HG02852 (cell line): ENCODE measurements around the gene CSMD2.

Source experiments
- ATAC-seq: cut with Tn5 transposase; IDR thresholded peaks from one replicate; pipeline ENCODE4 v1.9.1; 2021; ENCODE audit warnings: mild to moderate bottlenecking, moderate library complexity; ENCODE audit not compliant: unreplicated experiment

Gene CSMD2

DNA sequence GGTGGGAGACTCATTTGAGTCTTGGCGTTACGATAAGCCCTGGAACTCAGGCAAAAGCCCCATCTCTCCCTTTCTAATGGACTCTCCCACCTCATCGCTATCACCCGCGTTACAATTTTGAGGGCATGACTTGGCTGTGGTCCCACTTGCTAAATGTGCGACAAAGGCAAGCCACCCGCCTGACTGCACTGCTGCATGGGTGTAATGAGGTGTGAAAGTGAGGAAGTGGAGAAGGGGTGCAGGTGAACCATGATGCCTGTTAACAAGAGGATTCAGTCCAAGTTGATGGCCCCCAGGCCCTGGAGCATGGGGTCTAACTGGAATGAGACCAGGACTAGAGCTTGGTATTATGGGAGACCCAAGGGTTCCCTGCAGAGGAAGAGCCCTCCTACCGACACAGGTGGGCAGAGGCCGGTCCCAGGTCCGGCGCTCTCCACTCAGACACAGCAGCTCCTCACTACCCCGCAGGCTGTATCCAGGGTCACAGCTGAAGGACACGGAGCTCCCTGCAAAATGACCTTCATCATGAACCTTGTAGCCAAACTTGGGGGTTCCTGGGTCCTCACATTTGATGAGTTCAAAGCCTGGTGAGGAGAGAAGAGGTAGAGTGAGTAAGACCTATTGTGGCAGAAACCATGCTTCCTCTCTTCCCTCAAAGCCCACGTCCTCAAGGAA lies 466.5 kb downstream of the CSMD2 start:
- ATAC-seq: no peak

DNA sequence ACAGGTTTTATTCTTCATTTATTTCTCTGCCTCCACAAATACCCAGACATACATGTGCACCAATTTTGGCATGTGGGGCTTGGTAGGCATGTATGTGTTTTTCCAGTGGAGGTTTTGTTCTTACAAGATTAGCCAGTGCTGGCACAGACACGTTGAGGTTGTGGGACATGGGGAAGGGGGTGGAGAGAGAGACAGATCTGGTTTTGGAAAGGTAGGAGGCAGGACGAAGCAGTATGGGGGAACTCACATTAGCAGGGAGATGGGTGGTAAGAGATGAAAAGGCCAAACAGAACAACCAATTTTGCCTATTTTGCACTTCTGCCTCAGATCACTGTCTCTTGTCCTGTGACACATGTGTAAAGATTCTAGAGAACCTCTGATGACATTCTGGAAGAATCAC lies 467.2 kb downstream of the CSMD2 start:
- ATAC-seq: no peak

DNA sequence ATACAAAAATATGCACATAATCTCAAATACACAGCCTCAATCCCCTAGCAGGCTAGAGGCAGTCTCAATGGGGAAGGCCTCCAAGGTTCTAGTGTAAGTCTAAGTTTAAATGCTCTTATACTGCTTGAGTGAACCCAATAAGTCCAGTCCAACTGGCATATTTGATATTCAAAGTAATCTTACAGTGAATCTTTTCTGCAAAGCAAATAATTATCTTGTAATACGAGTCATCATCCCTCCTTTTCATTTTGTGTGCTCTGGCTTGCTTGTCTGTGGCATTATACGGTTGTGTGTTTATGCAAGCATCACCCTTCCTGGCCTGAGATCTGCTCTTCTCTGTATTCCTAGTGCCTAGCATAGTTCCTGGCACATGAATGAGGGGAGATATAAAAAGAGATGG lies 468.1 kb downstream of the CSMD2 start:
- ATAC-seq: no peak

DNA sequence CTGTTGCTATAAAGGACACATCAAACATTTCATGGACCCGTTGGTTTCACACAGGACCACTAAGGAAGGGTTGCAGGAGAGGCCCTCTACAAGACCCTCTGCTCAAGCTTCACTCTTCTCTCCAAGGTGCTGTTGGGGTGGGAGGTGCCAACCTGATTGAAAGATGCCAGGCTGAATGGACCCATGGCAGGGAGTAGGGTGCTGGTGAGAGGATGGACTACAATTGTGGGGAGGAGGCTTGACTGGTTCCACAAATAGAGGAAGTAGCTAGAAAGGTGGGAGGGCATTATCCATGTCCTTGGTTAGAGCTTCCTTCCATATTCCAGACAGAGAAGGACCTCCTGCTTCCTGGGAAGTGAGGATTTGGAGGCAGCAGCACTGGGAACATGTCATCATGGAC lies 468.7 kb downstream of the CSMD2 start:
- no peak for ATAC-seq

DNA sequence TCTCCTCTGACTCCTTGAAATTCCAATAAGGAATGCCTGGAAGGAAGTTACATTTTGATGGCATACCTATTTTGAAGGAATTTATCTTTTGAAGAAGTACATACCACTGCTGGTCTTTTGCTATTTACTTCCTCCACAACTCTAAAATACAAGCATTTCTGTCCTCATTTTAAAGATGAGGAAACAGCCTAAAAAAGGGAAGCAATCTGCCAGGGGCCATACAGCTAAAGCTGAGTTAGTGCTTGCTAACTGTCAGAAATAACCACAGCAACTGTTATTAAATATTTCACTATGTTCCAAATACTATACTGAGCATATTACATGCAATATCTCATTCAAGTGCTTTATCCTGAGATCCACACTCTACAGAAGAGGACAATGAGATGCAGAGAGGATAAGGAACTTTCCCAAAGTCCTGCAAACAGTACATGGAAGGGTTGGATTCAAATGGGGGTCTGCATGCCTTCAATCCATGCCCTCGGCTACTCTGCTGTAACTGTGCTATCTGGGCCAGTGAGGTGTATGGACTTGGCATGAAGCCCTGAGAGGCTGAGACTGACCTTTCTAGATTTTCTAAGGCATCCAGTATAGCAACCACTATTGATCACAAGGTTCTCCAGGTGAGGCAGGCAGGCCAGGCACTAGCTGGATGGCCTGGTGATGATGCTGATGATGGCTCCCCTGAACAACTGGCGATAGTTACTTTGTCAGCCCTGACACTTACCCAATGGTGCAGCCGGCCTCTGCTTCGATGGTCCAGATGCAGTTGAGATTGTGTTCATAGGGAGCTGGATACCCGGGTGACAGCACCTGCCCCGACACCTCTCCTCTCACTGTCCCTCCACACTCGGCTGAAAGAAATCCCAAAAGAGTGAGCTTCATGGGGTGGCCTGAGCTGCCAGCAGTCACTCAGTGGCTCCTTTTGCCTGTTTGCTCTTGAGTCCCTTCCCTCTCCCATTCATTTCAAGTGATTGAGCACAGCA lies 472.5 kb downstream of the CSMD2 start:
- ATAC-seq: no peak

DNA sequence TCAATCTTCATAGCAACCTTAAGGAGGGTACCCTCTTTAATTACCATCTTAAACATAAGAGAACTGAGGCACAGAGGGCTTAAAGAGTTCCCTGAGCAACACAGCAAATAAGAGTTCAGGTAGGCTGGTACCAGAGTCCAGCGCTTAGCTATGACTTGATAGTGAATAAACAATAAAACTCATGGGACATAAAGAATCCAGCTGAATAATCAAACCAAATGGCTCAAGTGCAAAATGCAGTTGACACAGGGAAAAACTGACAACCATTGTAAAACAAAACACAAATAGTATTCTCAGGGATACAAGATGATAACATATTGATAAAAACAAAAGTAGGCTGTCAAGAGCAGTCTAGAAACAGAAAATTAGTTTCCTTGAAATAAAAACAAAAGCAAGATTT lies 478.0 kb downstream of the CSMD2 start:
- no peak for ATAC-seq

DNA sequence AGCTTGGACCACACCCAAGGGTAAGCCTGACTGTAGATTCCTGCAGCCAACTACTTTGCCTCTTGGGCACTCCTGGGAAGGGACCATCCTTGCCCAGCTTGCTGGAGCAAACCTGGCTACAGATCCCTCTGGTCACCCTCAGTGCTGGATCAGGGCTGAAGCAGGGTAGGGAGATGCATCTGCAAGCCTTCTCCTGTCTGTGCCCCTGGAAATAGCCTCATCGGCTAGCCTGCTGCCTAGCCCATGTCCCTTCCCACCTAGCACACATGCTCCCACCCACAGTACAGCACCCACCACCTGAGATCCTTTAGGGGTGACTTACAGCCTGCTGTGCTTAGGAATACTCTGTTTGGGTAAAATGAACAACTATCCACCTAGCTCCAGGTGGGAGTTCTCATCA lies 478.5 kb downstream of the CSMD2 start:
- no peak for ATAC-seq

DNA sequence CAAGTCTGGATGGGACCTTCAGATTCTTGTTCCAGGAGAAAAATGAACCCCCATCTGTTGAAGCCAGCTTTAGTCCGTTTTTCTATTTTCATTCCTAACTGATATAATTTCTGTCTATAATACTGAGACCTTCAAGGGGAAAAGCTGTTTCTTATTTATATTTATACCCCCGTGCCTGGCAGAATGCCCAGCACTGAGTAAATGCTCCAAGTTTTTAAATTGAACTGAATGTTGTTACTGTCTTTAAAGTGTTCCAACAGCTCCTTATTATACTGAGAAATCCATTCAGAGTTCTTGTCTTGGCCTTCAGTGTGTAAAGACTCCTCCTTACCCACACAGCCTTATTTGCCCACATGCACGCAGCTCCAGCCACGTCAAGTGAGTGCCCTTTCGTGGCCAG lies 479.8 kb downstream of the CSMD2 start:
- ATAC-seq: no peak

DNA sequence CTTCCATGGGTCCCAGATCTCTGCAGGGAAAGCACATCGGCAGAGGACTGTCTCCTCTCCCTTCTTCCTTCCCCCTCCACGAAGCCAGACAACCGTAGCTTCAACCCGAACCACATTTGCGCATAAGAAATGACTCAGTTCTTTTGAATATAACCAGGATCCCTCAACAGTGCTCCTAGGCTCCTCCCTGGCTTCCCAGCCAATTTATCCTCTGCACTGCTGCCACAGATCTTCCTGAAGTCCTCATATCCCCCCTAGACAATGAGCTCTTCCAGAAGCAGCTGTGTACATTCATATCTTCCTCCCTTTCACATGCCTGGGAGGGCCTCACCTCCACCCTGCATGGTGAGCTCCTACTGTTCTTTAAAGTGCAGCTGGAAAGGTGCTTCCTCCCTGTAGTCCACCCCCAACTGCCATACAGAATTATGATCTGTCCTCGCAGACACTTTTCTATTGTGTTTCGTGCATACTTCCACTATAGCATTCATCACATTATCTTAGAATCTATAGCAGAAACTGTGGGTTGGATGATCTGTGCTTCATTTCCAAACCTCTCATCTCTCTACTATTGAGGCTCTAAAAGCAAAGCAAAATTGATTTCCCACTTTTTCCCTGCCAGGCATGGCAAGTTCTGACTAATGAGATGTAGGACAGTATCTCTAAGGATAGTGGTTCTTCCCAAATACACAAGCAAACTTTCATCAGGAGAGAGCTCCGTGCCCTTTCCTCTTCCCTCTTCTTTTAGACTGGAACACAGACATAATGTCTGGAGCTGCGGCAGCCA lies 480.4 kb downstream of the CSMD2 start:
- no peak for ATAC-seq

DNA sequence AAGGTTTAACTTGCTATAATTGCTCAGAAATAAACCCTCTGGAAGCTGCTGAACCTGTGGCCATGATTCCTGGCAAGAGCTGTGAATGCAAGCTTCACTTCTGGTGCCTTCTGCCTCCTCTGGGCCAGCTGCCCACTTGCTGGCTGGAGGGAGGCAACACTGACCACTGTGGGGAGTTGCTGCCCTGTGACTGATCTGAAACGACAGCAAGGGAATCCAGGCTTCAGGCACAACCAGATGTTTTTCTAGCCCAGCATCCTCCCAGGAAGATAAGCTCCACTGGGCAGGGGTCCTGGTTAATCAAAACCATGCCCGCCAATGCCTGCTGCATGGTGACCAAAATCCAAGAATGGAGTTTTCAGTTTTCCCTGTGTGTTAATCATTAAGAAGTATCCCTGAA lies 481.1 kb downstream of the CSMD2 start:
- ATAC-seq: no peak

DNA sequence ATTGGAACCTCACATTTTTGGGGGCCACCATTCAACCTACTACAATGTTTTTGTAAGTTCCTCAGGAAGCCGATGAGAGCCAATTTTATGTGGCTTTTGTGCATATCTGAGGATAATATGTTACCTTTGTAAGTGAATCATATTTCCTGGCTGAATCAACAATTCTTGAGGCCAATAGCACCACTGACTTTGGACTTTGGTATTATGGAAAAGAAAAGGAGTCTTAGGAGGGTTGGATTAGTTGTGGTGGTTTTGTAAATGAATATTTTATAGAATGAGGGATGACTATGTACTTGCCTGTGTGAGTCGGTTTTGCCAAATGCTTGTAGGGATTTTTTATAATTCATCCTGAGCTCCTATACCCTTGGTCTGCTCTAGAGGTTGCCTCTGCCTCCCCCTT lies 482.7 kb downstream of the CSMD2 start:
- ATAC-seq: no peak

DNA sequence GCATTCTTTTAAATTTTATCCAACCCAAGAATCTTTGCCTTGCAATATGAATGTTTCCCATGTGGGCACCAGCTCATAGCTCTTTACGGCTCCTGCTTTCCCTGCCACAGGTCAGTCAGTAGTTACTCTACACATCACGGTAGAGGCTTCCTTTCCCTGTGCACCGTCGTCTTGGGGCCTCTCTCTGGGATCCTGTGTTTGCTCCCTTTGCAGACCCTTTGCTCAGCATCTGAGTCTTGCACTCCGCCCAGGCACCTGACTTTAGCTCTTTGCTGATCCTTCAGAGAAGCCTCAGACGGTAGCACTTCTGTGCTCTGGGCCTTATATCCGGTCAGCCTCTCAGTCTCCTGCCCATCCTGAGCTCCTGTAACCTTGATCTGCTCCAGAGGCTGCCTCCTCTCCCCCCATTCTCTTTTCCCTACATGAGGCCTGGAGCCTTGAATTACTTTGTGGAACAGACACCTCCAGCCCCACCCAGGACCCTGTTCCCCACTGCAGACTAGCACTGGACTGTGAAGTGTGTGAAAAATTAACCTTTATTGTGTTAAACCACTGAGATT lies 484.7 kb downstream of the CSMD2 start:
- ATAC-seq: no peak

DNA sequence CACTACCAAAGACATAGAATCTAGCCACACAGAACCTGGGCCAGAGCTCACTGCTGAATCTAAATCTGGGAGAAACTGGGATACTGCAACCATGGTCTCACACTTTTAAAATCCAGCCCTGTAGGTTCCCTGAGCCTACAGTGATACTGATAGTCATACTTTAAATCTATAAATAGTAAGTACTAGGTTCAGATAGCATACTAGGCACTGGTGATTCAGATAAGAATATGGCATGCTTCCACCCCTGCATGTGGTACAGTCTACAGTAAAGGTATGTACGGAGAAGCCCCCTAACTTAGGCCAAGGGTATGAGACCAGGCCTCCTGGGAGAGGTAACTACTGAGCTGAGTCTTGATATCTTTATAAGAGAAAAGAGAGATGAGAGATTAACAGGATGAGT lies 494.5 kb downstream of the CSMD2 start:
- no peak for ATAC-seq

DNA sequence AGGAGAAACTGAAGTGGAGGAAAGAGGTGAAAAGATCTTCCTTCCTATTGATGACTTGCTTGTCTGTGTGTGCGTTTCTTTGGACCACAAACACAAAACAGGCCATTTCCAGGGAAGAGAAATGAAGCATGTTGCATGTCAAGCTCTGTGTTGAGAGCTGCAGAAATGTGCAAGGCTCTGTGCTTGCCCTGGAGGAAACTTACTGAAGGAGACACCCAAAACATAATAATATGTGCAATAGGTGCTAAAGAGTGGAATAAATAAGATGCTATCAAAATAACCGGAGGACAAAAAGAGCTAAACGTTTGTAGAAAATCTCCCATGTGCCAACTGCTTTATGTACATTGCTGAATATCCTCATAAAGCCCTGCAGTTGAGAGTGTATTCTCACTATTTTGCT lies 496.3 kb downstream of the CSMD2 start:
- ATAC-seq: no peak

DNA sequence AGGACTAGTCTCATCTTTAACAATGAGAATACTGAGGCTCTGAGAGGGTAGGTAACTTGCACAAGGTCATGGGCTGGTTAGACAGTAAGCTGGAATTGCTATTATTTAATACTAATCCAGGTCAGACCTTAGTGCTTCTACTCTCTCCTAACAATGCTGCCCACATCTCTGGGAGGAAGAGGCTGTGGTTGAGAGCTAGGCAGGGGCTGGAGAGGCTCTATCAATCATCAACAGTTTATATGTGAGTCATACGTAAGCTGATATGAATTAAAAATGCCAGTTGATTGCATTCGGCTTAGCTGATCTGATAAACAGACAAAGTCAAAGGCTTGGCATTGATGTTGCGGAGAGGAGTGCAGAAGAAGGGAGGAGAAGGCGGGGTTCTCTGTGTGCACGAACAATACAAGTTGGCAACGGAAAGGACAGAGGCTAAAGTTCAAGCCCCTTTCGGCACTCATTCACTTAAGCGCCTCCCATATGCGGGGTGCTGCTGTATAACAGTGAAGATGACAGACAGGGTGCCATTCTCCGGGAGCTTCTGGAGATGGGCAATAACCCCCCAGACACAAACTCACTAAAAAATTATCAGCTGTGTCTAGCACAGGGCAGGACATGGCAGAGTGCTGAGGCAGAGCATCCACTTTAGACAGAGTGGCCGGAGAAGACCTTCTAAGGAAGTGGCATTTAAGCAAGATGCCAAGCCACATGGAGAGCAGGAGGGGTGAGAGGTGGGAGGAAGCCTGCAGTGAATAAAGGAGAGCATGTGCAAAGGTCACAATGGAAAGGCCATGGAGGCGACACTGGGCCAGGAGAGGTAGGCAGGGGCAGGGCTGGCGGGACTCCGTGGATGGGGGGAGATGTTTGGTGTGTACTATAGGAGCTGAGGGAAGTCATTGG lies 497.4 kb downstream of the CSMD2 start:
- ATAC-seq: no peak

DNA sequence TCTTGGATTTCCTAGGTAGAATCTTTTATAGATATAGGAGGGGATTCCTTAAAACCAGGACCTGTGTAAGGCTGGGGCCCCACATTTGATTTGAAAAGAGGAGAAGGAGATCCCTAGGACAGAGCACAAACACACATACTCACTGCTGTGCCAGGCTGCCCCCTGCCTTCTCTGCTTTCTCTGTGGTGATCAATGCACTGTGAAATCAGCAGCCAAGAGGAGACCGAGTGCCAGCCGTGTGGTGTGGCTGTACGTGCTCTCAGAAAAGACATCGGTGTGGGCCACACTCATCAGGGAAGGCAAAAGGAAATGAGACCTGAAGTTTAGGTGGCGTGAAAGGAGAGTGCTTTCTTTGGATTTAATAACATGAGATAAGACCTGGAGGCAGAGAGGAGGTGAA lies 498.4 kb downstream of the CSMD2 start:
- no peak for ATAC-seq

DNA sequence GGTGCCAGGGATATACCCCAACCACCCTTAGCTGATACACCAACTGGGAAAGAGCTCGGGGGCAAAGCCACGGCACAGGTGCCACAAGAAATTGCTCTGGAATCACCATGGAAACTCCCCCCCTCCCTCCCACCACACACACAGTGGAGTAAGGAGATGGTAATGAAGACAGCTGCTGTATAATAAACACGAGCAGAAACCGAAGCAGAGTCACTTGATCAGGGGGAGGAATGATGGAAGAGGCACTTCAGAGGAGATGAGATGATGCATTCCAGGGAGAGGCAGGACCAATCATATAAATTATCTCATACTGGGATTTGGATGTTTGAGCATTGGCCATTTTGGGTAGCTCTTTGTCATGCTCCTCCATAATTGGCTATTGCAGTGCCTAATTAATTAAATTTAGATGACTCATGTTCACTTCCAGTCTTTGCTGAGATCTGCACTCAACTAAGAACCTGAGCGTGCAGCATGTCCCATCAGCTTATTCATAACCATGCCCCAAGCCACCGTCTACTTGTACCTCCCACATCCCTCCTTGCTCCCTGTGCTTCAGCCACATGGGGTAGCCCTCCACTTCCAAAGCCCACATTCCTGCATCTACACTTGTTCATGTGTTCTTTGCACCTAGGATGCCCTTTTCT lies 503.1 kb downstream of the CSMD2 start:
- ATAC-seq: no peak

DNA sequence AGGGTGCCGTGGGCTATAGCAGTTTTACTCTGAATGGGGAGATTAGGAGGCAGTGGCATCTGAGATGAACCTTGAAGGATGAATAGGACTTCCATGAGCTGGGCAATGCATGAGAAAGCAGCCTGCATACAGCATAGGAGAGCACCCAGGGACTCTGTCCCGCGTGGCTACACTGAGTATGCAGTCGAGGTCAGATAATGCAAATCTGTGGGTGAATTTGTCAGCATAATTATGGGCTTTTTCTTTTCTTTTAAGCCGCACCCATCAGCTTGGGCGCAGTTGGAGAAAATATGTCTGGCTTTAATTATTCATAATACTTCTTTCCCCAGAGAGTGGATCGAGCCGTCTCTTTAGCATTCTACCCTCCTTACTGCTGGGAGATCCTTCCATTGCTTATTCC lies 504.1 kb downstream of the CSMD2 start:
- no peak for ATAC-seq

DNA sequence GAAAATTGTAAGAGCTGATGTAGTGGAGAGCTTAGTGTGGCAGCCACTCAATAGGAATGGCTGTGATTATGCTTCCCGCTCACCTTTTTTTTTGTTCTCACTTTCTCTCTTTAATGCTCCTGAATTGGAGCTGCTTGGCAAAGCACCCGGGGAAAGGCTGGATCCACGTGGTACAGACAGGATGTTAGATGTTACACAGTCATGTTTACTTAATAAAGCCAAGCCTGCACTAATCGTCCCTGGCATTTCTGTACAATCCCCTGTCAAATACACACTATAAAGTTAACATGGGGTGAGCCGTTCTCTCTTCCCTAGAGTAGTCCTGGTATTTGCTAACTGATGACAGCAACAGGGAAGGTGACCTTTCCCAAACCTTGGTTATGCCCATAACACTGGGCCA lies 504.8 kb downstream of the CSMD2 start:
- no peak for ATAC-seq

DNA sequence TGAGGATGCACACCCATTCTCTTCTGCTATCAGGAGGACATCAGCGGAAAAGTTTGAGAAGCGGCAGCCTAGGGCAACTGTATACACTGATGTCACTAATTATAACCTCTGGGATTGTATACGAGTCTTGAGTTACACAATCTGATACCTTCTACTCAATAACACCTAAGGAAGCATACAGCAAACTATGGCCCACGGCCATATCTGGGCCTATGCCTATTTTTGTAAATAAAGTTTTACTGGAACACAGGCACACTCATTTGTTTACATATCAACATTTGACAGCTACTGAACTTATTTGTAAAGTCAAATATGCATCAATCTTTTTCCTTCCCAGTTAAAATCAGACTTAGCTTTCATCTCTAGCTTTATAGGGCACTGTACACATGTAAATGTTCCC lies 505.4 kb downstream of the CSMD2 start:
- ATAC-seq: no peak
